SKM-1 treated with dmso at 0.1 percent for 144 hours (cell line): ENCODE data around the gene USP13.
"Not testable (repeated sequence)": the region's sequence is repeated elsewhere in the genome, so short reads cannot be mapped to it uniquely, and the experiment has no call there.

Source experiments
- DNase-seq: peaks from one replicate; lab custom pipeline; 2025; ENCODE audit not compliant: unreplicated experiment; lab: John Stamatoyannopoulos, UW

USP13 gene

GRCh38 chr3:179733797-179734196 is 81.0 kb downstream of the USP13 start:
- DNase-seq = no peak

GRCh38 chr3:179734497-179735281 is 81.8 kb downstream of the USP13 start:
- DNase-seq = no peak

GRCh38 chr3:179735321-179735720 is 82.5 kb downstream of the USP13 start:
- no peak for DNase-seq

GRCh38 chr3:179738998-179739397 is 86.2 kb downstream of the USP13 start:
- no peak for DNase-seq

GRCh38 chr3:179739816-179740594 is 87.2 kb downstream of the USP13 start:
- no peak for DNase-seq

GRCh38 chr3:179743913-179744312 is 91.1 kb downstream of the USP13 start:
- peak; percentile 82 for DNase-seq

GRCh38 chr3:179744667-179745066 is 91.8 kb downstream of the USP13 start:
- DNase-seq = no peak

- DNase-seq = no peak
Measured at GRCh38 chr3:179745079-179745478, 92.2 kb downstream of the USP13 start.

- no peak for DNase-seq
Measured at GRCh38 chr3:179745716-179746115, 92.9 kb downstream of the USP13 start.

- DNase-seq = peak; percentile 6
Measured at GRCh38 chr3:179750720-179751328, 98.0 kb downstream of the USP13 start.

GRCh38 chr3:179760944-179761343 is 108.1 kb downstream of the USP13 start:
- DNase-seq = no peak

- no peak for DNase-seq
Measured at GRCh38 chr3:179765396-179765795, 112.6 kb downstream of the USP13 start.

- no peak for DNase-seq
Measured at GRCh38 chr3:179766416-179767133, 113.7 kb downstream of the USP13 start.

- DNase-seq = no peak
Measured at GRCh38 chr3:179768080-179768479, 115.2 kb downstream of the USP13 start.

- DNase-seq = no peak
Measured at GRCh38 chr3:179769411-179770247, 116.8 kb downstream of the USP13 start.

GRCh38 chr3:179771797-179772196 is 119.0 kb downstream of the USP13 start:
- no peak for DNase-seq

- no peak for DNase-seq
Measured at GRCh38 chr3:179772297-179772696, 119.5 kb downstream of the USP13 start.

GRCh38 chr3:179775416-179776122 is 122.7 kb downstream of the USP13 start:
- no peak for DNase-seq

- DNase-seq = not testable (repeated sequence)
Measured at GRCh38 chr3:179782841-179783240, 130.0 kb downstream of the USP13 start.

GRCh38 chr3:179788996-179789395 is 136.2 kb downstream of the USP13 start:
- DNase-seq = no peak
